Measurements from ENCODE around the gene BAHCC1.

DNA sequence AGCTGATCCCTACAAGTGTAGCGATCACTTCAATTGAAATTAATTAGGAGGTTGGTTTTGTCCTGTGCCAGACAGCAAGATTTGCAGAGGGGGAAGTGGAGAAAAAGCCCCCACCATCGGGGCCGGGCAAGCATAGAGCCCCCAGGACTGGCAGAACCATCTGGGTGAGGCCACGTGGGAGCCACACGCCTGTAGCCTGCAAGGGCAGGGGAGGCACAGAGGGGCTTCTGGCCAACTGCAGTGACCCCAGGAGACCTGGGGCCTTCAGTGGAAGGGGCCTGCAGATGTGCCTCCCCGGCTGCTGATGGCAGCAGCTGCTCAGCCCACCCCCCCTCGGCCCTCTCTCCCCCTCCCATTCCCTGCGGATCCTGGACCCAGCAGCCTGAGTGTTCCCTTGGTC, 54.1 kb downstream of the BAHCC1 start:
- TF ChIP-seq GLI2 (tag by site-specific recombination; IDR thresholded peaks at IDR 0.05; ENCODE audit: borderline replicate concordance, low read depth) (no peak), TCF7L2 (IDR thresholded peaks at IDR 0.05; ENCODE audit: borderline replicate concordance, low read depth, low read length) (no peak), ZBTB17 (tag by site-specific recombination; IDR thresholded peaks at IDR 0.05) (no peak), HOXA7 (CRISPR knock-in tag; IDR thresholded peaks at IDR 0.05; ENCODE audit: borderline replicate concordance) (no peak), ZNF530 (tag by site-specific recombination; IDR thresholded peaks at IDR 0.05; ENCODE audit: low read depth) (no peak), KLF9 (tag by site-specific recombination; IDR thresholded peaks at IDR 0.05; ENCODE audit: low read depth) (no peak), KLF16 (tag by site-specific recombination; IDR thresholded peaks at IDR 0.05) (no peak), ZNF707 (tag by site-specific recombination; IDR thresholded peaks at IDR 0.05) (no peak)
- TF ChIP-seq, protein P1, sequence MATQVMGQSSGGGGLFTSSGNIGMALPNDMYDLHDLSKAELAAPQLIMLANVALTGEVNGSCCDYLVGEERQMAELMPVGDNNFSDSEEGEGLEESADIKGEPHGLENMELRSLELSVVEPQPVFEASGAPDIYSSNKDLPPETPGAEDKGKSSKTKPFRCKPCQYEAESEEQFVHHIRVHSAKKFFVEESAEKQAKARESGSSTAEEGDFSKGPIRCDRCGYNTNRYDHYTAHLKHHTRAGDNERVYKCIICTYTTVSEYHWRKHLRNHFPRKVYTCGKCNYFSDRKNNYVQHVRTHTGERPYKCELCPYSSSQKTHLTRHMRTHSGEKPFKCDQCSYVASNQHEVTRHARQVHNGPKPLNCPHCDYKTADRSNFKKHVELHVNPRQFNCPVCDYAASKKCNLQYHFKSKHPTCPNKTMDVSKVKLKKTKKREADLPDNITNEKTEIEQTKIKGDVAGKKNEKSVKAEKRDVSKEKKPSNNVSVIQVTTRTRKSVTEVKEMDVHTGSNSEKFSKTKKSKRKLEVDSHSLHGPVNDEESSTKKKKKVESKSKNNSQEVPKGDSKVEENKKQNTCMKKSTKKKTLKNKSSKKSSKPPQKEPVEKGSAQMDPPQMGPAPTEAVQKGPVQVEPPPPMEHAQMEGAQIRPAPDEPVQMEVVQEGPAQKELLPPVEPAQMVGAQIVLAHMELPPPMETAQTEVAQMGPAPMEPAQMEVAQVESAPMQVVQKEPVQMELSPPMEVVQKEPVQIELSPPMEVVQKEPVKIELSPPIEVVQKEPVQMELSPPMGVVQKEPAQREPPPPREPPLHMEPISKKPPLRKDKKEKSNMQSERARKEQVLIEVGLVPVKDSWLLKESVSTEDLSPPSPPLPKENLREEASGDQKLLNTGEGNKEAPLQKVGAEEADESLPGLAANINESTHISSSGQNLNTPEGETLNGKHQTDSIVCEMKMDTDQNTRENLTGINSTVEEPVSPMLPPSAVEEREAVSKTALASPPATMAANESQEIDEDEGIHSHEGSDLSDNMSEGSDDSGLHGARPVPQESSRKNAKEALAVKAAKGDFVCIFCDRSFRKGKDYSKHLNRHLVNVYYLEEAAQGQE (tag by site-specific recombination; IDR thresholded peaks at IDR 0.05) = no peak
- TF ChIP-seq, protein P2, sequence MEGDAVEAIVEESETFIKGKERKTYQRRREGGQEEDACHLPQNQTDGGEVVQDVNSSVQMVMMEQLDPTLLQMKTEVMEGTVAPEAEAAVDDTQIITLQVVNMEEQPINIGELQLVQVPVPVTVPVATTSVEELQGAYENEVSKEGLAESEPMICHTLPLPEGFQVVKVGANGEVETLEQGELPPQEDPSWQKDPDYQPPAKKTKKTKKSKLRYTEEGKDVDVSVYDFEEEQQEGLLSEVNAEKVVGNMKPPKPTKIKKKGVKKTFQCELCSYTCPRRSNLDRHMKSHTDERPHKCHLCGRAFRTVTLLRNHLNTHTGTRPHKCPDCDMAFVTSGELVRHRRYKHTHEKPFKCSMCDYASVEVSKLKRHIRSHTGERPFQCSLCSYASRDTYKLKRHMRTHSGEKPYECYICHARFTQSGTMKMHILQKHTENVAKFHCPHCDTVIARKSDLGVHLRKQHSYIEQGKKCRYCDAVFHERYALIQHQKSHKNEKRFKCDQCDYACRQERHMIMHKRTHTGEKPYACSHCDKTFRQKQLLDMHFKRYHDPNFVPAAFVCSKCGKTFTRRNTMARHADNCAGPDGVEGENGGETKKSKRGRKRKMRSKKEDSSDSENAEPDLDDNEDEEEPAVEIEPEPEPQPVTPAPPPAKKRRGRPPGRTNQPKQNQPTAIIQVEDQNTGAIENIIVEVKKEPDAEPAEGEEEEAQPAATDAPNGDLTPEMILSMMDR (tag by site-specific recombination; IDR thresholded peaks at IDR 0.05) = no peak

Measured in HEK293 (cell line).